ENCODE data around the gene KIF13A.

KIF13A gene

GRCh38 chr6:17803409-17803808 is 184.0 kb downstream of the KIF13A start:
- no peak for DNase-seq (ENCODE audit: low spot score)
- H3K27ac ChIP-seq = no peak overlapping the region
- TF ChIP-seq CTCF (IDR thresholded peaks at IDR 0.05) = no peak

GRCh38 chr6:17798477-17799154 is 188.8 kb downstream of the KIF13A start:
- DNase-seq (ENCODE audit: low spot score) = no peak
- H3K27ac ChIP-seq = no peak overlapping the region
- H3K4me3 ChIP-seq = no peak overlapping the region
- no peak for TF ChIP-seq CTCF (IDR thresholded peaks at IDR 0.05)

More at GRCh38 chr6:17803409-17803808, 184.0 kb downstream of the KIF13A start:
- H3K4me3 ChIP-seq = no peak overlapping the region

GRCh38 chr6:17790489-17790888 is 196.9 kb downstream of the KIF13A start:
- DNase-seq (ENCODE audit: low spot score) = no peak
- no peak overlapping the region for H3K4me3 ChIP-seq
- TF ChIP-seq CTCF (IDR thresholded peaks at IDR 0.05) = no peak
- H3K27ac ChIP-seq = no peak overlapping the region

GRCh38 chr6:17785094-17785787 is 202.2 kb downstream of the KIF13A start:
- H3K27ac ChIP-seq = no peak overlapping the region
- DNase-seq (ENCODE audit: low spot score) = no peak
- TF ChIP-seq CTCF (IDR thresholded peaks at IDR 0.05) = no peak
- H3K4me3 ChIP-seq = no peak overlapping the region

GRCh38 chr6:17780061-17780460 is 207.4 kb downstream of the KIF13A start:
- no peak for DNase-seq (ENCODE audit: low spot score)
- no peak for TF ChIP-seq CTCF (IDR thresholded peaks at IDR 0.05)
- H3K27ac ChIP-seq = no peak overlapping the region
- H3K4me3 ChIP-seq = no peak overlapping the region

- TF ChIP-seq CTCF (IDR thresholded peaks at IDR 0.05) = no peak
- H3K4me3 ChIP-seq = no peak overlapping the region
- no peak overlapping the region for H3K27ac ChIP-seq
- no peak for DNase-seq (ENCODE audit: low spot score)
Measured at GRCh38 chr6:17771609-17772008, 215.8 kb downstream of the KIF13A start.

GRCh38 chr6:17768881-17769280 is 218.6 kb downstream of the KIF13A start:
- DNase-seq (ENCODE audit: low spot score) = no peak
- no peak overlapping the region for H3K4me3 ChIP-seq
- no peak overlapping the region for H3K27ac ChIP-seq
- TF ChIP-seq CTCF (IDR thresholded peaks at IDR 0.05) = no peak
